Stomach (tissue), 9 donors: ENCODE measurements around the gene KIAA2012. TPM values are rescaled to one million over a fixed set of nuclear protein-coding genes. Genes with fewer than 3 reads are reported as not detected.

ENCODE experiments used
- DNase-seq, 2 donors: peaks; one replicate each; pipeline versions ENCODE4 v3.0.0 to v3.0.0-alpha.2; 2013 to 2019
- H3K27ac ChIP-seq, 5 donors: fragments of 200-600 bp in 4 of 5; sonication (generic) in 4 of 5; one replicate each; pipeline ENCODE4 v1.5.1; 2013 to 2019; ENCODE audit warnings: mild to moderate bottlenecking in 1 of 5, moderate library complexity in 1 of 5
- H3K27me3 ChIP-seq, 3 donors: fragments of 200-600 bp; sonication (generic); one replicate each; pipeline ENCODE4 v1.5.1; 2017 to 2019; ENCODE audit warnings: mixed run types in 1 of 3
- H3K36me3 ChIP-seq, 4 donors: fragments of 200-600 bp; sonication (generic); 1 replicate in 3 of 4; 2 replicates in 1 of 4; pipeline ENCODE4 v1.5.1; 2016 to 2019
- H3K4me1 ChIP-seq, 4 donors: fragments of 200-600 bp; sonication (generic); one replicate each; pipeline ENCODE4 v1.5.1; 2016 to 2019
- H3K4me3 ChIP-seq, 4 donors: fragments of 200-600 bp; sonication (generic) in 3 of 4; one replicate each; pipeline ENCODE4 v1.5.1; 2016 to 2019; ENCODE audit warnings: mild to moderate bottlenecking in 1 of 4
- H3K9me3 ChIP-seq, 4 donors: fragments of 200-600 bp; sonication (generic); one replicate each; pipeline ENCODE4 v1.5.1; 2016 to 2019
- EP300 ChIP-seq: sonication (generic); formaldehyde crosslinking; IDR thresholded peaks from one replicate; pipeline ENCODE4 v1.6.1; 2017; ENCODE audit warnings: antibody characterized with exemption
- POLR2A ChIP-seq, 4 donors: fragments of 450-650 bp; IDR thresholded peaks; one replicate each; pipeline ENCODE4 v1.6.1; 2016; ENCODE audit warnings: antibody characterized with exemption in 4 of 4, control low read depth in 2 of 4, mild to moderate bottlenecking in 1 of 4, moderate library complexity in 1 of 4
- POLR2AphosphoS5 ChIP-seq, 3 donors: sonication (generic); formaldehyde crosslinking; IDR thresholded peaks; one replicate each; pipeline ENCODE4 v1.6.1; 2016; ENCODE audit warnings: antibody characterized with exemption in 3 of 3
- WGBS, 5 donors: extraction: QIAGEN DNeasy Blood & Tissue Kit in 3 of 5; methylation state at CpG; one replicate each; pipeline versions ENCODE4 v1.1.5 to v1.1.7; 2013 to 2018; 5-methylcytosine and 5-hydroxymethylcytosine counted together
- intact Hi-C: fragments of 100-400 bp; cut with DNase I; formaldehyde crosslinking; loops from one replicate; pipeline ENCODE4 v1.15.1; 2023; ENCODE audit warnings: low total_unique reads
- polyA plus RNA-seq, 3 donors: library from polyadenylated mRNA; stranded (reverse); fragments of 200-250 nt; gene quantifications; one replicate each; pipeline ENCODE4 v1.2.3, GENCODE V29; 2013
- total RNA-seq, 5 donors: library from RNA; depleted of rRNA; stranded (reverse); fragments of >200 nt; gene quantifications; one replicate each; pipeline versions ENCODE4 v1.1.0 to v1.2.3, GENCODE V29; 2014 to 2016
- TF ChIP-seq, protein P1 (sequence below), 7 experiments: fragments of 450-650 bp in 4 of 7; fragments of 200-600 bp in 3 of 7; sonication (generic) in 3 of 7; IDR thresholded peaks; one replicate each; pipeline ENCODE4 v1.5.1; 2016 to 2019; ENCODE audit warnings: antibody characterized with exemption in 7 of 7, control low read depth in 2 of 7, mild to moderate bottlenecking in 1 of 7
- donor health status: healthy with polysubstance abuse.
- donor health status: Bipolar disorder and iron deficiency.
- donor health status: healthy.

Gene KIAA2012
- total and polyA plus RNA-seq, 8 donors = 0.03 to 0.18 TPM; not detected in 6

- intact Hi-C loops = no loop called here
- TF ChIP-seq EP300 (no peak), POLR2A (IDR thresholded peaks at IDR 0.05) (no peak)
- TF ChIP-seq, protein P1, sequence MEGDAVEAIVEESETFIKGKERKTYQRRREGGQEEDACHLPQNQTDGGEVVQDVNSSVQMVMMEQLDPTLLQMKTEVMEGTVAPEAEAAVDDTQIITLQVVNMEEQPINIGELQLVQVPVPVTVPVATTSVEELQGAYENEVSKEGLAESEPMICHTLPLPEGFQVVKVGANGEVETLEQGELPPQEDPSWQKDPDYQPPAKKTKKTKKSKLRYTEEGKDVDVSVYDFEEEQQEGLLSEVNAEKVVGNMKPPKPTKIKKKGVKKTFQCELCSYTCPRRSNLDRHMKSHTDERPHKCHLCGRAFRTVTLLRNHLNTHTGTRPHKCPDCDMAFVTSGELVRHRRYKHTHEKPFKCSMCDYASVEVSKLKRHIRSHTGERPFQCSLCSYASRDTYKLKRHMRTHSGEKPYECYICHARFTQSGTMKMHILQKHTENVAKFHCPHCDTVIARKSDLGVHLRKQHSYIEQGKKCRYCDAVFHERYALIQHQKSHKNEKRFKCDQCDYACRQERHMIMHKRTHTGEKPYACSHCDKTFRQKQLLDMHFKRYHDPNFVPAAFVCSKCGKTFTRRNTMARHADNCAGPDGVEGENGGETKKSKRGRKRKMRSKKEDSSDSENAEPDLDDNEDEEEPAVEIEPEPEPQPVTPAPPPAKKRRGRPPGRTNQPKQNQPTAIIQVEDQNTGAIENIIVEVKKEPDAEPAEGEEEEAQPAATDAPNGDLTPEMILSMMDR (IDR thresholded peaks at IDR 0.05) = no peak
- H3K27ac ChIP-seq = no peak overlapping the region
- no peaks in the 10 kb centered on the region for H3K27me3 ChIP-seq
- no peak for DNase-seq
- no peaks in the 10 kb centered on the region for H3K36me3 ChIP-seq
- 94 to 100% (median 100%) methylated on average over 1 of the region's 1 CpG for WGBS, 5 donors
- peaks cover 0 to 13% (median 6%) of the 10 kb centered on the region in 4 donors for H3K4me1 ChIP-seq
- H3K9me3 ChIP-seq = no peaks in the 10 kb centered on the region
- H3K4me3 ChIP-seq = no peak overlapping the region
Measured at GRCh38 chr2:202067589-202067988, 5.5 kb upstream of the KIAA2012 start.

DNA sequence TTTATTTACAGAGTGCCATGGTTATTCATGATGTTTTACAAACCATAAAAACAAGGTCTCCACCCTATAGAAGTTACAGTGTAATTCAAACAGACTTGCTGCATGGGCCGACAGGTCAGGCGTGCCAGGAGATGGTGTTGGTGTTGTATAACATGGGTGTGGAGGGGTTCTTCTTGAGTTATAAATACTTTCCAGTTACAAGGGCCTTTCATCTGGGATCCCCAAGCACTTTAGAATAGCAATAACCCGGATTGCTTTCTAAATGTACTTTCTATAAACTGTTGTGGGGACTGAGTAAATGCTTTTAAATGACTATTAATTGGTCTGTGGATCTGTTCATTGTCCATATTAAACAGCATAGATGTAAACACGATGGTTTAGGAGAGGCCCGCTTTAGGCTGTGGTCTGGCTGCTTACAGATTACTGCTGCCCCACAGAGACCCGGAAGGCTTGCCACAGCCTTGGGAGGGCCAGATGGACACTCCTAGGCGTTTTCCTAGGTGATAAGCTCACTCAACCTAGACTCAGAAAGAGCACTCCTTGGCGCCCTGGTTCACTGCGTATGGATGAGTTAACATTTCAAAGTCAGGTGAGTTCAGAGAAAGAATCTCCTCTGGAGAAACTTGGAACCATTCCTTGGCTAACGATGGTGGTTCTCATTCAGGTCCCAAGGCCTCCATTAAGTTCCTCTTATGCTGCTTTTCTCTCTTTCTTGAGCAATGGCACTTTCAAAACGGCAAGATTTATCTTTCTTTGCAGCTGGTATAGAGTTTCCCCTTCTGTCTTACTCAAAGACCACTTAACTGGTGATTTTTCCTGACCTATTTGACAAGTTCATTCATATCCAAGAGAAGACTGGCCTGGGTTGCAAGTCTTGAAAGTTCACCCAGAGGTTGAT is 3.6 kb upstream of the KIAA2012 start:
- TF ChIP-seq POLR2AphosphoS5 (IDR thresholded peaks at IDR 0.05) (no peak), EP300 (no peak), POLR2A (IDR thresholded peaks at IDR 0.05) (no peak)
- TF ChIP-seq, protein P1 (IDR thresholded peaks at IDR 0.05) = no peak
- Histone ChIP-seq H3K4me1 (peaks cover 0 to 7% (median 3%) of the 10 kb centered on the region in 4 donors), H3K27ac (no peak overlapping the region), H3K4me3 (no peak overlapping the region), H3K27me3 (no peaks in the 10 kb centered on the region), H3K9me3 (no peaks in the 10 kb centered on the region), H3K36me3 (no peaks in the 10 kb centered on the region)
- intact Hi-C loops = no loop called here
- WGBS, 5 donors = 66 to 77% (median 75%) methylated on average over 11 of the region's 11 CpGs
- DNase-seq = peak in 1 of 2 donors; percentile 44

DNA sequence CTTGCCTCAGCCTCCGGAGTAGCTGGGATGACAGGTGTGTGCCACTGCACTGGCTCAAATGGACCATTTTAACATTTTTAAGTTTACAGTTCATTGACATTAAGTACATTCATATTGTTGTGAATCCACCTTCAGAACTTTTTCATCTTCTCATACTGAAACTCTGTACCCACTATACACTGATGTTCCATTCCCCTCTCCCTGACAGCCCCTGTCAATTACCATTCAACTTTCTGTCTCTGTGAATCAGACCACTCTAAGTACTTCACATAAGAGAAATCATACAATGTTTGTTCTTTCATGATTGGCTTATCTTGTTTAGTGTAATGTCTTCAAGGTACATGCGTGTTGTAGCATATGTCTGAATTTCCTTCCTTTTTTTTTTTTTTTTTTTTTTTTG is 1.9 kb upstream of the KIAA2012 start:
- TF ChIP-seq POLR2AphosphoS5 (IDR thresholded peaks at IDR 0.05) (no peak), EP300 (no peak), POLR2A (IDR thresholded peaks at IDR 0.05) (no peak)
- TF ChIP-seq, protein P1 (IDR thresholded peaks at IDR 0.05) = no peak
- no peak overlapping the region for H3K4me3 ChIP-seq
- no peaks in the 10 kb centered on the region for H3K27me3 ChIP-seq
- intact Hi-C loops = no loop called here
- WGBS, 5 donors = 85 to 98% (median 94%) methylated on average over 2 of the region's 2 CpGs
- no peaks in the 10 kb centered on the region for H3K36me3 ChIP-seq
- H3K27ac ChIP-seq = no peak overlapping the region
- no peaks in the 10 kb centered on the region for H3K9me3 ChIP-seq
- no peaks in the 10 kb centered on the region for H3K4me1 ChIP-seq
- DNase-seq = no peak

DNA sequence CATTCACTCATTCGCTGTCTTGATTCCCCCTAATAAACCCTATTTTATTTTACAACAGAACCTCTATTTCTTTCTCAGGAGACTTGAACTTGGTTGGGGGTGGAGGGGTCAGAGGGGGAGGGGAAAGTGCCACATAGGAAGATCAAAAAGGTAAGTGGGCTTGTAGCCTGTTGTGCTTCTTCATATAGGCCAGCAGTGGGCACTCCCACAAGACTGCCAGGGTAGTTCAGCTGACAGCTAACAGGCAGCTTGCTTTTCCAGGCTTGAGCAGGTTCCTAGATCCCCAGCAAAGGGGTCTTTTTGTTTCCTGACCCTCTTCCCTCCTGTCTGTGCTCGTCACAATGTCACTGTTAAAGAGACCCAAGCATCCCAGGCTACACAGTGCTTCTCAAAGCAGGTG is 829 bp upstream of the KIAA2012 start:
- Histone ChIP-seq H3K9me3 (no peaks in the 10 kb centered on the region), H3K27me3 (no peaks in the 10 kb centered on the region), H3K27ac (no peak overlapping the region), H3K36me3 (no peaks in the 10 kb centered on the region), H3K4me3 (no peak overlapping the region), H3K4me1 (no peaks in the 10 kb centered on the region)
- WGBS, 5 donors = 60 to 85% (median 65%) methylated on average over 2 of the region's 2 CpGs
- no peak for DNase-seq
- intact Hi-C loops = no loop called here
- no peak for TF ChIP-seq EP300
- TF ChIP-seq, protein P1 (IDR thresholded peaks at IDR 0.05) = no peak
- TF ChIP-seq POLR2A (IDR thresholded peaks at IDR 0.05) = no peak
- no peak for TF ChIP-seq POLR2AphosphoS5 (IDR thresholded peaks at IDR 0.05)
